GM12892 (cell line): Measurements from ENCODE around the gene KCNJ13.

Source experiments
- POLR2A ChIP-seq: IDR thresholded peaks from 2 replicates; pipeline ENCODE4 v1.6.1; 2011; ENCODE audit warnings: low read depth, low read length, control low read depth
- POLR2AphosphoS5 ChIP-seq: IDR thresholded peaks from 2 replicates; pipeline ENCODE4 v1.6.1; 2011; ENCODE audit warnings: low read depth, low read length, control low read depth
- TAF1 ChIP-seq: IDR thresholded peaks from 2 replicates; pipeline ENCODE4 v1.6.1; 2011; ENCODE audit warnings: low read depth, mild to moderate bottlenecking, control low read depth, low read length, borderline replicate concordance

GRCh38 chr2:232800166-232800565 is 23.8 kb upstream of the KCNJ13 start:
- TF ChIP-seq POLR2AphosphoS5, result no peak
- no peak for TF ChIP-seq POLR2A
- no peak for TF ChIP-seq TAF1
